ENCODE measurements around the gene TLE1.
"Not testable (repeated sequence)": the region's sequence is repeated elsewhere in the genome, so short reads cannot be mapped to it uniquely, and the experiment has no call there.

TLE1 gene

GRCh38 chr9:81650586-81651515 lies 38.5 kb downstream of the TLE1 start:
- no peak for DNase-seq

- no peak for DNase-seq
Observed at GRCh38 chr9:81649475-81650240, 39.7 kb downstream of the TLE1 start.

- DNase-seq: no peak
Observed at GRCh38 chr9:81648891-81649290, 40.5 kb downstream of the TLE1 start.

GRCh38 chr9:81646337-81646736 lies 43.0 kb downstream of the TLE1 start:
- DNase-seq: no peak

- not testable (repeated sequence) for DNase-seq
Observed at GRCh38 chr9:81644513-81644912, 44.8 kb downstream of the TLE1 start.

GRCh38 chr9:81637276-81637675 lies 52.1 kb downstream of the TLE1 start:
- no peak for DNase-seq

GRCh38 chr9:81636255-81636599 lies 53.1 kb downstream of the TLE1 start:
- DNase-seq: no peak

- DNase-seq: no peak
Observed at GRCh38 chr9:81635521-81636254, 53.7 kb downstream of the TLE1 start.

- no peak for DNase-seq
Observed at GRCh38 chr9:81634915-81635516, 54.3 kb downstream of the TLE1 start.

- no peak for DNase-seq
Observed at GRCh38 chr9:81633952-81634854, 55.1 kb downstream of the TLE1 start.

GRCh38 chr9:81632599-81632998 lies 56.7 kb downstream of the TLE1 start:
- no peak for DNase-seq

- no peak for DNase-seq
Observed at GRCh38 chr9:81631218-81631745, 58.1 kb downstream of the TLE1 start.

- DNase-seq: no peak
Observed at GRCh38 chr9:81629440-81629839, 59.9 kb downstream of the TLE1 start.

GRCh38 chr9:81628897-81629296 lies 60.5 kb downstream of the TLE1 start:
- no peak for DNase-seq

- no peak for DNase-seq
Observed at GRCh38 chr9:81627481-81627880, 61.9 kb downstream of the TLE1 start.

- DNase-seq: no peak
Observed at GRCh38 chr9:81626511-81626910, 62.8 kb downstream of the TLE1 start.

- DNase-seq: no peak
Observed at GRCh38 chr9:81625969-81626368, 63.4 kb downstream of the TLE1 start.

GRCh38 chr9:81623778-81624177 lies 65.6 kb downstream of the TLE1 start:
- DNase-seq: no peak

GRCh38 chr9:81622471-81623255 lies 66.7 kb downstream of the TLE1 start:
- no peak for DNase-seq

- DNase-seq: no peak
Observed at GRCh38 chr9:81621785-81622259, 67.5 kb downstream of the TLE1 start.

- DNase-seq: no peak
Observed at GRCh38 chr9:81621118-81621517, 68.2 kb downstream of the TLE1 start.

All from activated CD4-positive, alpha-beta T cell treated with anti-CD3 and anti-CD28 coated beads for 48 hours (primary cell).